ENCODE data around the gene TEX11. TPM values are rescaled to one million over a fixed set of nuclear protein-coding genes. Genes with fewer than 3 reads are reported as not detected.
"Not testable (repeated sequence)": the region's sequence is repeated elsewhere in the genome, so short reads cannot be mapped to it uniquely, and the experiment has no call there.

The TEX11 gene
- total RNA-seq, 2 experiments from 2014 or later: not detected

- H4K20me1 ChIP-seq (ENCODE audit: insufficient read depth, low read length): no peaks in the 10 kb centered on the region
- ChIA-PET CTCF (ENCODE audit: unreplicated experiment) (no interaction called here), POLR2A (no interaction called here)
- no TSS peak for BruUV-seq (replicated peaks)
- no peak overlapping the region for H3K27ac ChIP-seq (ENCODE audit: low read depth, low read length, poor library complexity, severe bottlenecking)
- H3K9me2 ChIP-seq (ENCODE audit: insufficient read depth, low read length): no peaks in the 10 kb centered on the region
- no peak overlapping the region for H2AFZ ChIP-seq (ENCODE audit: low read length)
- H3K36me3 ChIP-seq (ENCODE audit: insufficient read depth, low read length): no peaks in the 10 kb centered on the region
- no peak overlapping the region for H3K4me2 ChIP-seq (ENCODE audit: low read length)
- DNase-seq (ENCODE audit: low spot score): no peak
- TF ChIP-seq CTCF (conservative IDR thresholded peaks at IDR 0.05; ENCODE audit: low read length): no peak
- TF ChIP-seq EZH2phosphoT487 (IDR thresholded peaks at IDR 0.05; ENCODE audit: borderline replicate concordance, low read depth, low read length): no peak
- H3K9me3 ChIP-seq (ENCODE audit: low read length): no peaks in the 10 kb centered on the region
- H3K4me3 ChIP-seq (ENCODE audit: low read depth, low read length, poor library complexity, severe bottlenecking): no peak overlapping the region
- no peaks in the 10 kb centered on the region for H3K4me1 ChIP-seq (ENCODE audit: insufficient read depth, low read length, poor library complexity, severe bottlenecking)
- intact Hi-C loops (cut with micrococcal nuclease; ENCODE audit: unreplicated experiment): no loop called here
- no peaks in the 10 kb centered on the region for H3K79me2 ChIP-seq (ENCODE audit: insufficient read depth, low read depth, low read length)
These were observed 152.7 kb downstream of the TEX11 start for GRCh38 chrX:70755850-70756249.

GRCh38 chrX:70754169-70754848 is 154.2 kb downstream of the TEX11 start:
- Histone ChIP-seq H3K27ac (ENCODE audit: low read depth, low read length, poor library complexity, severe bottlenecking) (no peak overlapping the region), H3K79me2 (ENCODE audit: insufficient read depth, low read depth, low read length) (no peaks in the 10 kb centered on the region), H3K4me1 (ENCODE audit: insufficient read depth, low read length, poor library complexity, severe bottlenecking) (no peaks in the 10 kb centered on the region), H2AFZ (ENCODE audit: low read length) (no peak overlapping the region), H3K9me3 (ENCODE audit: low read length) (no peaks in the 10 kb centered on the region), H3K4me3 (ENCODE audit: low read depth, low read length, poor library complexity, severe bottlenecking) (no peak overlapping the region), H3K4me2 (ENCODE audit: low read length) (no peak overlapping the region), H4K20me1 (ENCODE audit: insufficient read depth, low read length) (no peaks in the 10 kb centered on the region), H3K36me3 (ENCODE audit: insufficient read depth, low read length) (no peaks in the 10 kb centered on the region), H3K9me2 (ENCODE audit: insufficient read depth, low read length) (no peaks in the 10 kb centered on the region)
- intact Hi-C loops (cut with micrococcal nuclease; ENCODE audit: unreplicated experiment): no loop called here
- no peak for TF ChIP-seq CTCF (conservative IDR thresholded peaks at IDR 0.05; ENCODE audit: low read length)
- POLR2A ChIA-PET: no interaction called here
- CTCF ChIA-PET (ENCODE audit: unreplicated experiment): no interaction called here
- no peak for DNase-seq (ENCODE audit: low spot score)
- no TSS peak for BruUV-seq (replicated peaks)

- H3K4me2 ChIP-seq (ENCODE audit: low read length); H3K4me3 ChIP-seq (ENCODE audit: low read depth, low read length, poor library complexity, severe bottlenecking); intact Hi-C loops (cut with micrococcal nuclease; ENCODE audit: unreplicated experiment); POLR2A ChIA-PET; H3K9me3 ChIP-seq (ENCODE audit: low read length); H3K79me2 ChIP-seq (ENCODE audit: insufficient read depth, low read depth, low read length); H3K36me3 ChIP-seq (ENCODE audit: insufficient read depth, low read length); H3K27ac ChIP-seq (ENCODE audit: low read depth, low read length, poor library complexity, severe bottlenecking); CTCF ChIA-PET (ENCODE audit: unreplicated experiment); H3K9me2 ChIP-seq (ENCODE audit: insufficient read depth, low read length); H2AFZ ChIP-seq (ENCODE audit: low read length); H4K20me1 ChIP-seq (ENCODE audit: insufficient read depth, low read length); DNase-seq (ENCODE audit: low spot score); BruUV-seq (replicated peaks); H3K4me1 ChIP-seq (ENCODE audit: insufficient read depth, low read length, poor library complexity, severe bottlenecking): not testable (repeated sequence)
These were observed 174.7 kb downstream of the TEX11 start for GRCh38 chrX:70733774-70734173.

- H3K4me2 ChIP-seq (ENCODE audit: low read length); H2AFZ ChIP-seq (ENCODE audit: low read length); CTCF ChIA-PET (ENCODE audit: unreplicated experiment); H3K36me3 ChIP-seq (ENCODE audit: insufficient read depth, low read length); H3K9me2 ChIP-seq (ENCODE audit: insufficient read depth, low read length); BruUV-seq (replicated peaks); H3K4me1 ChIP-seq (ENCODE audit: insufficient read depth, low read length, poor library complexity, severe bottlenecking); POLR2A ChIA-PET; DNase-seq (ENCODE audit: low spot score); H3K27ac ChIP-seq (ENCODE audit: low read depth, low read length, poor library complexity, severe bottlenecking); intact Hi-C loops (cut with micrococcal nuclease; ENCODE audit: unreplicated experiment); H3K4me3 ChIP-seq (ENCODE audit: low read depth, low read length, poor library complexity, severe bottlenecking); H3K9me3 ChIP-seq (ENCODE audit: low read length); H4K20me1 ChIP-seq (ENCODE audit: insufficient read depth, low read length); H3K79me2 ChIP-seq (ENCODE audit: insufficient read depth, low read depth, low read length): not testable (repeated sequence)
These were observed 180.6 kb downstream of the TEX11 start for GRCh38 chrX:70727961-70728360.
